DOHH2 (cell line): ENCODE measurements around the gene ATG14.
"Not testable (repeated sequence)": the region's sequence is repeated elsewhere in the genome, so short reads cannot be mapped to it uniquely, and the experiment has no call there.

Experiments
- H3F3A ChIP-seq: fragments of 200-600 bp; sonication (generic), shearing (Covaris generic); 2 replicates; pipeline ENCODE4 v1.6.0; 2016; ENCODE audit warnings: antibody characterized with exemption, mild to moderate bottlenecking; ENCODE audit not compliant: control insufficient read depth, insufficient read depth
- H3K27ac ChIP-seq: fragments of 200-600 bp; sonication (generic); 2 replicates; pipeline ENCODE4 v1.5.1; 2014; ENCODE audit warnings: low read depth, mild to moderate bottlenecking, low read length, moderate library complexity
- H3K27me3 ChIP-seq: fragments of 200-600 bp; sonication (generic); 2 replicates; pipeline ENCODE4 v1.6.1; 2014; ENCODE audit warnings: mild to moderate bottlenecking, low read length, mixed read lengths; ENCODE audit not compliant: control insufficient read depth
- H3K36me3 ChIP-seq: fragments of 200-600 bp; sonication (generic); 2 replicates; pipeline ENCODE4 v1.6.1; 2014; ENCODE audit warnings: mild to moderate bottlenecking, low read length, moderate library complexity, mixed read lengths; ENCODE audit not compliant: control insufficient read depth
- H3K4me1 ChIP-seq: fragments of 200-600 bp; sonication (generic); 2 replicates; pipeline ENCODE4 v1.6.1; 2014; ENCODE audit warnings: mild to moderate bottlenecking, low read length, mixed read lengths; ENCODE audit not compliant: control insufficient read depth
- H3K4me2 ChIP-seq: fragments of 200-600 bp; sonication (generic); 2 replicates; pipeline ENCODE4 v1.6.0; 2014; ENCODE audit warnings: mild to moderate bottlenecking, low read length, moderate library complexity
- H3K4me3 ChIP-seq: fragments of 200-600 bp; sonication (generic); 2 replicates; pipeline ENCODE4 v1.5.1; 2014; ENCODE audit warnings: mild to moderate bottlenecking, low read length, mixed read lengths
- H3K79me2 ChIP-seq: fragments of 200-600 bp; sonication (generic); 2 replicates; pipeline ENCODE4 v1.6.1; 2014; ENCODE audit warnings: mild to moderate bottlenecking, low read length, mixed read lengths; ENCODE audit not compliant: control insufficient read depth
- H3K9me2 ChIP-seq: fragments of 200-600 bp; sonication (generic); replicated peaks from 2 replicates; pipeline ENCODE4 v1.6.1; 2014; ENCODE audit warnings: mild to moderate bottlenecking, low read length, mixed read lengths; ENCODE audit not compliant: control insufficient read depth
- H3K9me3 ChIP-seq: fragments of 200-600 bp; sonication (generic); 2 replicates; pipeline ENCODE4 v1.6.1; 2014; ENCODE audit warnings: antibody characterized with exemption, low read length, mixed read lengths; ENCODE audit not compliant: control insufficient read depth, insufficient read depth
- H4K20me1 ChIP-seq: fragments of 200-600 bp; sonication (generic); 2 replicates; pipeline ENCODE4 v1.6.0; 2014; ENCODE audit warnings: low read depth, mild to moderate bottlenecking, antibody characterized with exemption, low read length, moderate library complexity; ENCODE audit not compliant: control insufficient read depth, insufficient read depth
- EZH2phosphoT487 ChIP-seq: fragments of 200-600 bp; sonication (generic); IDR thresholded peaks from 2 replicates; pipeline ENCODE4 v1.6.1; 2017; ENCODE audit warnings: borderline replicate concordance, mild to moderate bottlenecking, antibody characterized with exemption, low read length, moderate library complexity, mixed read lengths
- TF ChIP-seq, protein P1 (sequence below): fragments of 200-600 bp; sonication (generic); IDR thresholded peaks from one replicate; pipeline ENCODE4 v1.5.1; 2014; ENCODE audit warnings: antibody characterized with exemption, mild to moderate bottlenecking, low read depth, low read length; ENCODE audit not compliant: poor library complexity, severe bottlenecking

ATG14 gene

DNA sequence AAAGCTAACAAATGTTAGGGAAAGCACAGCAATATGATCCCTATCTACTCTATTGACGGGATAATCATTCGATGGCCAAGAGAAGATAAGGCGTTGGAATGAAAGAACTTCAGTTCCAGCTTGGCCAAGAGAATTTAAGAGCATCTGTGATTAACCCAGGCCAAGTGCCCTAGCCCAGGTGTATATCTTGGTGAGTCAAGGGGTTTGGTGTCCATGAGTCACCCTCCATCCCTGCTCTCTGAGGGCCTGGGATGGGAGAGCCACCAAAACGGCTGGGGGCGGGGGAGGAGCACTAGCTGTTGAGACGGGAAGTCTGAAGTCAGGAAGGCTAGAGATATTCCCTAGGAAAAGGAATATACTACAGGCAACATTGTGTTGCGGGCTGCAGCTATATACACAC lies 15.8 kb upstream of the ATG14 start:
- Histone ChIP-seq H3K27me3 (peaks cover 13% of the 10 kb centered on the region; the same call in 1 of the 2 replicates), H3K27ac (no peak overlapping the region), H4K20me1 (no peaks in the 10 kb centered on the region), H3K9me2 (no peaks in the 10 kb centered on the region), H3K4me3 (no peak overlapping the region), H3K4me1 (no peaks in the 10 kb centered on the region), H3K36me3 (no peaks in the 10 kb centered on the region), H3F3A (no peaks in the 10 kb centered on the region), H3K9me3 (no peaks in the 10 kb centered on the region), H3K4me2 (no peak overlapping the region), H3K79me2 (no peaks in the 10 kb centered on the region)
- TF ChIP-seq, protein P1, sequence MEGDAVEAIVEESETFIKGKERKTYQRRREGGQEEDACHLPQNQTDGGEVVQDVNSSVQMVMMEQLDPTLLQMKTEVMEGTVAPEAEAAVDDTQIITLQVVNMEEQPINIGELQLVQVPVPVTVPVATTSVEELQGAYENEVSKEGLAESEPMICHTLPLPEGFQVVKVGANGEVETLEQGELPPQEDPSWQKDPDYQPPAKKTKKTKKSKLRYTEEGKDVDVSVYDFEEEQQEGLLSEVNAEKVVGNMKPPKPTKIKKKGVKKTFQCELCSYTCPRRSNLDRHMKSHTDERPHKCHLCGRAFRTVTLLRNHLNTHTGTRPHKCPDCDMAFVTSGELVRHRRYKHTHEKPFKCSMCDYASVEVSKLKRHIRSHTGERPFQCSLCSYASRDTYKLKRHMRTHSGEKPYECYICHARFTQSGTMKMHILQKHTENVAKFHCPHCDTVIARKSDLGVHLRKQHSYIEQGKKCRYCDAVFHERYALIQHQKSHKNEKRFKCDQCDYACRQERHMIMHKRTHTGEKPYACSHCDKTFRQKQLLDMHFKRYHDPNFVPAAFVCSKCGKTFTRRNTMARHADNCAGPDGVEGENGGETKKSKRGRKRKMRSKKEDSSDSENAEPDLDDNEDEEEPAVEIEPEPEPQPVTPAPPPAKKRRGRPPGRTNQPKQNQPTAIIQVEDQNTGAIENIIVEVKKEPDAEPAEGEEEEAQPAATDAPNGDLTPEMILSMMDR = no peak
- no peak for TF ChIP-seq EZH2phosphoT487

DNA sequence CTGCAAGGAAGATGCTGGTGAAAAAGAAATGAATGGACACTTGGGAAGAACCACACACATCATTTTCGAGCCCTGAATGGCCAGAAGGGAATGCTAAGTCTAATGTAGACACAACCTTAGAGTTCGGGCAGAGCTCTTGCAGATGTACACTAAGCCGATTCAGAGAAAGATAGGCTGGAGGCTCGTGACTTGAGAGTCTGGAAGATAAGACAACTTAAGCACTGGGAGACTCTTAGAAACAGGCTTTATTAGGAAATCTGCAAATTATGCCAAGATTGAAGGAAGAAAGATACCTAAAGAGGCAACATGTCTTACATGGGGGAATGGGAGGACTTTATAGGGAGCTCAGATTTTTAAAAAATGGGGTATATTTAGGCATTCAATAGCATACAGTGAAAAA lies 15.3 kb upstream of the ATG14 start:
- Histone ChIP-seq H4K20me1 (no peaks in the 10 kb centered on the region), H3K9me2 (no peaks in the 10 kb centered on the region), H3F3A (no peaks in the 10 kb centered on the region), H3K4me1 (no peaks in the 10 kb centered on the region), H3K9me3 (no peaks in the 10 kb centered on the region), H3K4me2 (no peak overlapping the region), H3K79me2 (no peaks in the 10 kb centered on the region), H3K4me3 (no peak overlapping the region), H3K27me3 (peaks cover 13% of the 10 kb centered on the region; the same call in 1 of the 2 replicates), H3K36me3 (no peaks in the 10 kb centered on the region), H3K27ac (no peak overlapping the region)
- no peak for TF ChIP-seq EZH2phosphoT487
- TF ChIP-seq, protein P1 = no peak

DNA sequence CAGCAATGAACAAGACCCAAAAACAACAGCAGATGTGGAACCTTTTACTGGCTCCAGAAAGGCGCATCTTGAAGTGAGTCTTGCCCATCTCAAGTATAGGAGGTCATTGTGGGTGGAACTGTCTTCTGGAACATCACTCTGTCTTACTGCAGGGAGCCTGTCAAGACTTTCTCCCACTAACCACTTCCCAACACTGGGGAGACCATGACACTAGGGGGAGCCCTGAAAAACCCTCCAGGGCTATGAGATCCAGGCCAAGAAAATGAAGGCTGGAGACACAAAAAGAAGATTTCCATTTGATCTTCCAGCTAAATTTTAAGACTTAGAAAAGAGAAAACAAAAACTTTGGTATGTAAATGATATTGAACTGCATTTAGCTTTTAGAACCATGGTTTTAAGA lies 13.5 kb upstream of the ATG14 start:
- Histone ChIP-seq H3K9me3 (no peaks in the 10 kb centered on the region), H3K27me3 (peaks cover 9% of the 10 kb centered on the region; the same call in 1 of the 2 replicates), H3F3A (no peaks in the 10 kb centered on the region), H3K36me3 (no peaks in the 10 kb centered on the region), H3K9me2 (no peaks in the 10 kb centered on the region), H3K4me1 (no peaks in the 10 kb centered on the region), H3K4me2 (no peak overlapping the region), H3K4me3 (no peak overlapping the region), H3K79me2 (no peaks in the 10 kb centered on the region), H4K20me1 (no peaks in the 10 kb centered on the region), H3K27ac (no peak overlapping the region)
- no peak for TF ChIP-seq EZH2phosphoT487
- TF ChIP-seq, protein P1 = no peak

DNA sequence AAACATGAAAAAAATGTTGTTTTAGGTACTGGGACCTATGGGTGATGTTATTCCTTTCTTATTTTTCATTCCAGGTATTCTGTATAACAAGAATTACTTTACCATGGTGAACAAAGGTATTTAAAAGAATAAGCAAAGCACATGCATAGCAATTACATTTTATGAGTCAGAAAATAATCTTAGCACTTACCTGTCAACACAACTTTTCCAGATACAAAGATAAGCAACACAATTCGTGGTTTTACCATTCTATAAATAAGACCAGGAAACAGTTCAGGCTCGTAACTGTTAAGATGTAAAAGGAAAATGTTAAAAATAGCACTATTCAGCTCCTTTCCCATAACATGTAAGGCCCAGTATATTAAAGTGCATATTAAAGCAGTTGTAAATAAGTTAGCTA lies 12.3 kb upstream of the ATG14 start:
- H3K27ac ChIP-seq = no peak overlapping the region
- no peaks in the 10 kb centered on the region for H3K79me2 ChIP-seq
- TF ChIP-seq EZH2phosphoT487 = no peak
- TF ChIP-seq, protein P1 = no peak
- H3K9me2 ChIP-seq = no peaks in the 10 kb centered on the region
- no peaks in the 10 kb centered on the region for H3K9me3 ChIP-seq
- H3K36me3 ChIP-seq = no peaks in the 10 kb centered on the region
- H3K4me1 ChIP-seq = no peaks in the 10 kb centered on the region
- no peaks in the 10 kb centered on the region for H3F3A ChIP-seq
- no peaks in the 10 kb centered on the region for H4K20me1 ChIP-seq
- no peak overlapping the region for H3K4me3 ChIP-seq
- H3K4me2 ChIP-seq = no peak overlapping the region
- peaks cover 9% of the 10 kb centered on the region; the same call in 1 of the 2 replicates for H3K27me3 ChIP-seq

DNA sequence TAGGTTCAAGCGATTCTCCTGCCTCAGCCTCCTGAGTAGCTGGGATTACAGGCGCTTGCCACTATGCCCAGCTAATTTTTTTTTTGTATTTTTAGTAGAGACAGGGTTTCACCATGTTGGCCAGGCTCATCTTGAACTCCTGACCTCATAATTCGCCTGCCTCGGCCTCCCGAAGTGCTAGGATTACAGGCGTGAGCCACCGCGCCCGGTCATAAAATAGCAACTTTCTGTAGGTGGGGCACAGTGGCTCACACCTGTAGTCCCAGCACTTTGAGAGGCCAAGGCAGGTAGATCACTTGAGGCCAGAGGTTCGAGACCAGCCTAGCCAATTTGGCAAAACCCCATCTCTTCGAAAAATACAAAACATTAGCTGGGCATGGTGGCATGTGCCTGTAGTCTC lies 10.7 kb upstream of the ATG14 start:
- not testable (repeated sequence) for H4K20me1 ChIP-seq, H3K9me2 ChIP-seq, H3F3A ChIP-seq, H3K27me3 ChIP-seq, H3K36me3 ChIP-seq, H3K9me3 ChIP-seq, H3K4me2 ChIP-seq, H3K79me2 ChIP-seq, H3K27ac ChIP-seq, H3K4me3 ChIP-seq, H3K4me1 ChIP-seq
